Ectodermal cell (in vitro differentiated cells): Measurements from ENCODE around the gene ROBO3.

ENCODE experiments used
- H3K27ac ChIP-seq: 2 replicates; pipeline ENCODE4 v1.7.0; 2013; ENCODE audit warnings: mild to moderate bottlenecking, low read depth, low read length; ENCODE audit not compliant: insufficient read depth, poor library complexity, severe bottlenecking
- H3K27me3 ChIP-seq: 2 replicates; pipeline ENCODE4 v1.7.0; 2013; ENCODE audit warnings: mild to moderate bottlenecking, low read length; ENCODE audit not compliant: insufficient read depth, control insufficient read depth, poor library complexity, severe bottlenecking
- H3K36me3 ChIP-seq: one replicate; pipeline ENCODE4 v1.7.0; 2013; ENCODE audit warnings: low read length; ENCODE audit not compliant: control insufficient read depth, insufficient read depth
- H3K4me1 ChIP-seq: one replicate; pipeline ENCODE4 v1.7.0; 2013; ENCODE audit warnings: low read length; ENCODE audit not compliant: control insufficient read depth, insufficient read depth
- H3K4me3 ChIP-seq: 2 replicates; pipeline ENCODE4 v1.7.0; 2013; ENCODE audit warnings: low read depth, low read length, control low read depth; ENCODE audit not compliant: insufficient read depth
- H3K9me3 ChIP-seq: 2 replicates; pipeline ENCODE4 v1.7.0; 2013; ENCODE audit warnings: mild to moderate bottlenecking, low read length, moderate library complexity; ENCODE audit not compliant: control insufficient read depth
- WGBS, 2 experiments: methylation state at CpG; one replicate each; pipeline ENCODE4 v1.1.7; 2013; ENCODE audit warnings: missing lambda C conversion rate in 2 of 2; 5-methylcytosine and 5-hydroxymethylcytosine counted together

Gene ROBO3

GRCh38 chr11:124880958-124881357, 15.7 kb downstream of the ROBO3 start:
- no peaks in the 10 kb centered on the region for H3K36me3 ChIP-seq
- H3K27ac ChIP-seq = no peak overlapping the region
- peaks cover 8% of the 10 kb centered on the region for H3K4me1 ChIP-seq
- peaks cover 2% of the 10 kb centered on the region for H3K27me3 ChIP-seq
- H3K4me3 ChIP-seq = no peak overlapping the region
- no peaks in the 10 kb centered on the region for H3K9me3 ChIP-seq
- 80 to 82% methylated on average over 3 of the region's 3 CpGs for WGBS, 2 experiments

GRCh38 chr11:124882339-124883071, 17.3 kb downstream of the ROBO3 start:
- Histone ChIP-seq H3K27me3 (no peaks in the 10 kb centered on the region), H3K4me3 (no peak overlapping the region), H3K4me1 (peaks cover 8% of the 10 kb centered on the region), H3K36me3 (no peaks in the 10 kb centered on the region), H3K27ac (no peak overlapping the region), H3K9me3 (no peaks in the 10 kb centered on the region)
- 89% methylated on average over 10 to 11 of the region's 11 CpGs for WGBS, 2 experiments

GRCh38 chr11:124884340-124884739, 19.1 kb downstream of the ROBO3 start:
- Histone ChIP-seq H3K36me3 (no peaks in the 10 kb centered on the region), H3K27ac (no peak overlapping the region), H3K27me3 (no peaks in the 10 kb centered on the region), H3K4me1 (peaks cover 8% of the 10 kb centered on the region), H3K4me3 (no peak overlapping the region), H3K9me3 (no peaks in the 10 kb centered on the region)
- 88 to 96% methylated on average over 1 of the region's 1 CpG for WGBS, 2 experiments

- Histone ChIP-seq H3K27ac (no peak overlapping the region), H3K36me3 (no peaks in the 10 kb centered on the region), H3K27me3 (no peaks in the 10 kb centered on the region), H3K4me1 (peaks cover 8% of the 10 kb centered on the region), H3K4me3 (no peak overlapping the region), H3K9me3 (no peaks in the 10 kb centered on the region)
- WGBS, 2 experiments = 92 to 97% methylated on average over 5 of the region's 5 CpGs
Measured at GRCh38 chr11:124884869-124885479, 19.7 kb downstream of the ROBO3 start.

- WGBS, 2 experiments = 88 to 89% methylated on average over 11 of the region's 11 CpGs
- H3K27ac ChIP-seq = no peak overlapping the region
- H3K4me1 ChIP-seq = peaks cover 8% of the 10 kb centered on the region
- no peaks in the 10 kb centered on the region for H3K36me3 ChIP-seq
- H3K27me3 ChIP-seq = no peaks in the 10 kb centered on the region
- H3K9me3 ChIP-seq = no peaks in the 10 kb centered on the region
- no peak overlapping the region for H3K4me3 ChIP-seq
Measured at GRCh38 chr11:124886476-124886875, 21.2 kb downstream of the ROBO3 start.

- Histone ChIP-seq H3K27me3 (no peaks in the 10 kb centered on the region), H3K9me3 (no peaks in the 10 kb centered on the region), H3K4me3 (no peak overlapping the region), H3K4me1 (peaks cover 6% of the 10 kb centered on the region), H3K27ac (no peak overlapping the region), H3K36me3 (no peaks in the 10 kb centered on the region)
- 84 to 93% methylated on average over 10 to 12 of the region's 12 CpGs for WGBS, 2 experiments
Measured at GRCh38 chr11:124886978-124887666, 21.9 kb downstream of the ROBO3 start.

- Histone ChIP-seq H3K27ac (no peak overlapping the region), H3K36me3 (no peaks in the 10 kb centered on the region), H3K4me1 (peaks cover 1% of the 10 kb centered on the region), H3K4me3 (no peak overlapping the region), H3K27me3 (no peaks in the 10 kb centered on the region), H3K9me3 (no peaks in the 10 kb centered on the region)
- 87 to 89% methylated on average over 3 of the region's 3 CpGs for WGBS, 2 experiments
Measured at GRCh38 chr11:124887667-124888013, 22.4 kb downstream of the ROBO3 start.

GRCh38 chr11:124889191-124890091, 24.2 kb downstream of the ROBO3 start:
- no peak overlapping the region for H3K27ac ChIP-seq
- H3K36me3 ChIP-seq = no peaks in the 10 kb centered on the region
- H3K9me3 ChIP-seq = no peaks in the 10 kb centered on the region
- no peak overlapping the region for H3K4me3 ChIP-seq
- WGBS, 2 experiments = 85 to 93% methylated on average over 2 of the region's 2 CpGs
- no peaks in the 10 kb centered on the region for H3K4me1 ChIP-seq
- no peaks in the 10 kb centered on the region for H3K27me3 ChIP-seq

- H3K4me3 ChIP-seq = no peak overlapping the region
- H3K9me3 ChIP-seq = no peaks in the 10 kb centered on the region
- no peaks in the 10 kb centered on the region for H3K4me1 ChIP-seq
- H3K27me3 ChIP-seq = no peaks in the 10 kb centered on the region
- no peaks in the 10 kb centered on the region for H3K36me3 ChIP-seq
- H3K27ac ChIP-seq = no peak overlapping the region
- 97 to 100% methylated on average over 1 to 2 of the region's 2 CpGs for WGBS, 2 experiments
Measured at GRCh38 chr11:124890151-124890550, 24.9 kb downstream of the ROBO3 start.
